ENCODE results near the gene FAM78B. TPM values are rescaled to one million over a fixed set of nuclear protein-coding genes. Genes with fewer than 3 reads are reported as not detected.

Gene FAM78B
- total and polyA plus RNA-seq, 2 of the 8 experiments (the other 6 are each of a cell fraction or from before 2014, with no cell fraction given) = 2.3 to 3.6 TPM

- no peak for TF ChIP-seq EGR1 (IDR thresholded peaks at IDR 0.05; ENCODE audit: borderline replicate concordance, low read depth, low read length)
- no peak for TF ChIP-seq TAF1 (IDR thresholded peaks at IDR 0.05; ENCODE audit: low read depth, low read length)
These were observed 23.6 kb upstream of the FAM78B start (continued) for GRCh38 chr1:166190400-166190799.
